Measurements from ENCODE around the gene ACTL8. TPM values are rescaled to one million over a fixed set of nuclear protein-coding genes. Genes with fewer than 3 reads are reported as not detected.

Gene ACTL8
- total and polyA plus RNA-seq, 12 donors: not detected

- intact Hi-C loops (cut with DNase I): no loop called here
- 71 to 72% methylated on average over 16 of the region's 16 CpGs for WGBS, 2 donors
- Histone ChIP-seq H3K4me1 (no peaks in the 10 kb centered on the region), H3K9me3 (no peaks in the 10 kb centered on the region), H3K27me3 (peaks cover 0 to 48% (median 29%) of the 10 kb centered on the region in 7 donors), H3K4me3 (no peak overlapping the region), H3K36me3 (no peaks in the 10 kb centered on the region), H3K27ac (no peak overlapping the region)
- TF ChIP-seq, protein P1, sequence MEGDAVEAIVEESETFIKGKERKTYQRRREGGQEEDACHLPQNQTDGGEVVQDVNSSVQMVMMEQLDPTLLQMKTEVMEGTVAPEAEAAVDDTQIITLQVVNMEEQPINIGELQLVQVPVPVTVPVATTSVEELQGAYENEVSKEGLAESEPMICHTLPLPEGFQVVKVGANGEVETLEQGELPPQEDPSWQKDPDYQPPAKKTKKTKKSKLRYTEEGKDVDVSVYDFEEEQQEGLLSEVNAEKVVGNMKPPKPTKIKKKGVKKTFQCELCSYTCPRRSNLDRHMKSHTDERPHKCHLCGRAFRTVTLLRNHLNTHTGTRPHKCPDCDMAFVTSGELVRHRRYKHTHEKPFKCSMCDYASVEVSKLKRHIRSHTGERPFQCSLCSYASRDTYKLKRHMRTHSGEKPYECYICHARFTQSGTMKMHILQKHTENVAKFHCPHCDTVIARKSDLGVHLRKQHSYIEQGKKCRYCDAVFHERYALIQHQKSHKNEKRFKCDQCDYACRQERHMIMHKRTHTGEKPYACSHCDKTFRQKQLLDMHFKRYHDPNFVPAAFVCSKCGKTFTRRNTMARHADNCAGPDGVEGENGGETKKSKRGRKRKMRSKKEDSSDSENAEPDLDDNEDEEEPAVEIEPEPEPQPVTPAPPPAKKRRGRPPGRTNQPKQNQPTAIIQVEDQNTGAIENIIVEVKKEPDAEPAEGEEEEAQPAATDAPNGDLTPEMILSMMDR (IDR thresholded peaks at IDR 0.05): no peak
- no peak for ATAC-seq
- no peak for DNase-seq
Observed at GRCh38 chr1:17798799-17799382, 43.8 kb downstream of the ACTL8 start.

DNA sequence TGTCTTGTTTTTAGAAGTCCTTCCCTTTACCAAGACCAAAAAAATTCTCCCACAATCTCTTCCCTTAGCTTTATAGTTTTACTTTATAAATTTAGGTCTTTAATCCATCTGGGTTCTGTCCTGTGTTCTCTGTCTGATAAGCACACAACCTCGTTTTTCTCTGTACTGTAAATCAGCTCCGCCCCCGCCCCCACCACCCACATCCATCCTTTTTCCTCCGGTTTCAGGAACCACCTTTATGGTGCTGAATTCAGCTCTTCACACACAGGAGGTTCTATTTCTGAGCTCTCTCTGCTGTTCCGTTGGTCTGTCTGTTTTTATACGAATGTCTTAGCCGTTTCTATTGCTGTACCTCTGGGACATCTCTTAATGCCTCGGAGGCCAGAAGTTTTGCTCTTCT is 44.5 kb downstream of the ACTL8 start:
- H3K27me3 ChIP-seq: peaks cover 0 to 45% (median 29%) of the 10 kb centered on the region in 7 donors
- ATAC-seq: no peak
- TF ChIP-seq, protein P1 (IDR thresholded peaks at IDR 0.05): no peak

DNA sequence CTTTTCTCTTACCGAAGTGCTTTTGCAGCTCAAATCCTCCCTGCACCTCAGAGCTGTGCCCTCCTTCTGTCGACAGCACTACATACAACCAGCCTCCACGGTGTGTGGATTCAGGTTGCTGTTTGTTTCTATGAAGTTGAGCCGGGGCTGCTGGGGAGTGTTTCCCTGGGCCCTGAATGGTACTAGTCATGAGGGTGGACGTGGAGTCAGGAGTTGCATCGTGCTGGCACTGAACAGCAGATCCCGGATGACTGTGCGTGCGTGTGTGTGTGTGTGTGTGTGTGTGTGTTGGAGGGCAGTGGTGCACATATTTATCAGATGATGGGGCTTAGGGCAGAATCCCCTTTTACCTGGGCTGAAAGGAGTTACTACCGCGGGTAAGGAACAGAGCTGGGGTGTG is 47.0 kb downstream of the ACTL8 start:
- TF ChIP-seq, protein P1 (IDR thresholded peaks at IDR 0.05): no peak
- Histone ChIP-seq H3K9me3 (no peaks in the 10 kb centered on the region), H3K4me3 (no peak overlapping the region), H3K27ac (no peak overlapping the region), H3K27me3 (peaks cover 0 to 43% (median 19%) of the 10 kb centered on the region in 7 donors), H3K36me3 (no peaks in the 10 kb centered on the region), H3K4me1 (no peaks in the 10 kb centered on the region)
- no peak for ATAC-seq
- DNase-seq: no peak
- 49 to 60% methylated on average over 11 of the region's 11 CpGs for WGBS, 2 donors
- intact Hi-C loops (cut with DNase I): no loop called here

More for the DNA sequence above, 44.5 kb downstream of the ACTL8 start:
- H3K4me3 ChIP-seq: no peak overlapping the region
- no peaks in the 10 kb centered on the region for H3K9me3 ChIP-seq
- intact Hi-C loops (cut with DNase I): no loop called here
- H3K36me3 ChIP-seq: no peaks in the 10 kb centered on the region
- WGBS, 2 donors: 43 to 44% methylated on average over 8 of the region's 8 CpGs
- no peaks in the 10 kb centered on the region for H3K4me1 ChIP-seq
- H3K27ac ChIP-seq: no peak overlapping the region
- DNase-seq: no peak

DNA sequence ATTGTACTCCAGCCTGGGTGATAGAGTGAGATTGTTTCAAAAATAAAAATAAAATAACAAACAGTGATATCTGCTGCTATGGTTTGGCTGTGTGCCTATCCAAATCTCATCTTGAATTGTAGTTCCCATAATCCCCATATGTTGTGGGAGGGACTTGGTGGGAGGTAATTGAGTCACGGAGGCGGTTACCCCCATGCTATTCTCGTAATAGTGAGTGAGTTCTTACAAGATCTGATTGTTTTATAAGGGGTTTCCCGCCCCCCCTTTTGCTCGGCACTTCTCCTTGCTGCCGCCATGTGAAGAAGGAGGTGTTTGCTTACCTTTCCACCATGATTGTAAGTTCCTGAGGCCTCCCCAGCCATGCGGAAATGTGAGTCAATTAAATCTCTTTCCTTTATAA is 47.8 kb downstream of the ACTL8 start:
- Histone ChIP-seq H3K4me3 (no peak overlapping the region), H3K36me3 (no peaks in the 10 kb centered on the region), H3K27me3 (peaks cover 0 to 36% (median 13%) of the 10 kb centered on the region in 7 donors), H3K9me3 (no peaks in the 10 kb centered on the region), H3K27ac (no peak overlapping the region), H3K4me1 (no peaks in the 10 kb centered on the region)
- 82 to 86% methylated on average over 7 of the region's 7 CpGs for WGBS, 2 donors
- DNase-seq (no peak), ATAC-seq (no peak)
- TF ChIP-seq, protein P1 (IDR thresholded peaks at IDR 0.05): no peak
- intact Hi-C loops (cut with DNase I): no loop called here

Data from heart right ventricle (tissue), 16 donors.